22Rv1 (cell line): Measurements from ENCODE around the gene FBXO41.

Experiments
- ZFX ChIP-seq: fragments of 450-650 bp; IDR thresholded peaks from 2 replicates; pipeline ENCODE4 v1.6.1; 2017; ENCODE audit warnings: antibody characterized with exemption, borderline replicate concordance
- TF ChIP-seq, protein P1 (sequence below): fragments of 450-650 bp; IDR thresholded peaks from 2 replicates; pipeline ENCODE4 v1.5.1; 2017; ENCODE audit warnings: mild to moderate bottlenecking

GRCh38 chr2:73210019-73210418 is 74.3 kb downstream of the FBXO41 start:
- TF ChIP-seq, protein P1, sequence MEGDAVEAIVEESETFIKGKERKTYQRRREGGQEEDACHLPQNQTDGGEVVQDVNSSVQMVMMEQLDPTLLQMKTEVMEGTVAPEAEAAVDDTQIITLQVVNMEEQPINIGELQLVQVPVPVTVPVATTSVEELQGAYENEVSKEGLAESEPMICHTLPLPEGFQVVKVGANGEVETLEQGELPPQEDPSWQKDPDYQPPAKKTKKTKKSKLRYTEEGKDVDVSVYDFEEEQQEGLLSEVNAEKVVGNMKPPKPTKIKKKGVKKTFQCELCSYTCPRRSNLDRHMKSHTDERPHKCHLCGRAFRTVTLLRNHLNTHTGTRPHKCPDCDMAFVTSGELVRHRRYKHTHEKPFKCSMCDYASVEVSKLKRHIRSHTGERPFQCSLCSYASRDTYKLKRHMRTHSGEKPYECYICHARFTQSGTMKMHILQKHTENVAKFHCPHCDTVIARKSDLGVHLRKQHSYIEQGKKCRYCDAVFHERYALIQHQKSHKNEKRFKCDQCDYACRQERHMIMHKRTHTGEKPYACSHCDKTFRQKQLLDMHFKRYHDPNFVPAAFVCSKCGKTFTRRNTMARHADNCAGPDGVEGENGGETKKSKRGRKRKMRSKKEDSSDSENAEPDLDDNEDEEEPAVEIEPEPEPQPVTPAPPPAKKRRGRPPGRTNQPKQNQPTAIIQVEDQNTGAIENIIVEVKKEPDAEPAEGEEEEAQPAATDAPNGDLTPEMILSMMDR, result no peak
- TF ChIP-seq ZFX, result no peak
